SU-DHL-6 (cell line): ENCODE results near the gene ETFB.

Experiments
- EZH2phosphoT487 ChIP-seq: fragments of 200-600 bp; sonication (generic), shearing (Covaris generic); conservative IDR thresholded peaks from 2 replicates; pipeline ENCODE4 v1.6.1; 2018; ENCODE audit warnings: mild to moderate bottlenecking, antibody characterized with exemption, low read length, moderate library complexity, mixed read lengths
- TF ChIP-seq, protein P1 (sequence below): fragments of 200-600 bp; sonication (generic); IDR thresholded peaks from one replicate; pipeline ENCODE4 v1.5.1; 2017; ENCODE audit warnings: antibody characterized with exemption, mild to moderate bottlenecking, low read length, moderate library complexity; ENCODE audit not compliant: insufficient read depth, poor library complexity, severe bottlenecking

- TF ChIP-seq, protein P1, sequence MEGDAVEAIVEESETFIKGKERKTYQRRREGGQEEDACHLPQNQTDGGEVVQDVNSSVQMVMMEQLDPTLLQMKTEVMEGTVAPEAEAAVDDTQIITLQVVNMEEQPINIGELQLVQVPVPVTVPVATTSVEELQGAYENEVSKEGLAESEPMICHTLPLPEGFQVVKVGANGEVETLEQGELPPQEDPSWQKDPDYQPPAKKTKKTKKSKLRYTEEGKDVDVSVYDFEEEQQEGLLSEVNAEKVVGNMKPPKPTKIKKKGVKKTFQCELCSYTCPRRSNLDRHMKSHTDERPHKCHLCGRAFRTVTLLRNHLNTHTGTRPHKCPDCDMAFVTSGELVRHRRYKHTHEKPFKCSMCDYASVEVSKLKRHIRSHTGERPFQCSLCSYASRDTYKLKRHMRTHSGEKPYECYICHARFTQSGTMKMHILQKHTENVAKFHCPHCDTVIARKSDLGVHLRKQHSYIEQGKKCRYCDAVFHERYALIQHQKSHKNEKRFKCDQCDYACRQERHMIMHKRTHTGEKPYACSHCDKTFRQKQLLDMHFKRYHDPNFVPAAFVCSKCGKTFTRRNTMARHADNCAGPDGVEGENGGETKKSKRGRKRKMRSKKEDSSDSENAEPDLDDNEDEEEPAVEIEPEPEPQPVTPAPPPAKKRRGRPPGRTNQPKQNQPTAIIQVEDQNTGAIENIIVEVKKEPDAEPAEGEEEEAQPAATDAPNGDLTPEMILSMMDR, result no peak
- no peak for TF ChIP-seq EZH2phosphoT487
Measured at GRCh38 chr19:51331193-51331592, 35.0 kb downstream of the ETFB start.
